Right renal cortex interstitium (tissue), 3 donors: ENCODE results near the gene TMPRSS13. TPM values are rescaled to one million over a fixed set of nuclear protein-coding genes. Genes with fewer than 3 reads are reported as not detected.
"Not testable (repeated sequence)": the region's sequence is repeated elsewhere in the genome, so short reads cannot be mapped to it uniquely, and the experiment has no call there.

ENCODE experiments used
- DNase-seq, 3 donors: peaks; one replicate each; pipeline ENCODE4 v3.0.0-alpha.2; 2013; ENCODE audit warnings: low read depth in 3 of 3, low spot score in 2 of 3
- polyA plus RNA-seq, 3 donors: library from polyadenylated mRNA; unstranded; fragments of 120-200 nt; gene quantifications; one replicate each; pipeline ENCODE4 v1.2.1, GENCODE V29; 2013; ENCODE audit not compliant: insufficient read length in 3 of 3

TMPRSS13 gene
- polyA plus RNA-seq, 3 donors: 0.36 to 0.60 (median 0.48) TPM

- no peak for DNase-seq
Measured at GRCh38 chr11:117950993-117951961, 22.1 kb upstream of the TMPRSS13 start.

GRCh38 chr11:117950301-117950700 lies 21.1 kb upstream of the TMPRSS13 start:
- DNase-seq: no peak

GRCh38 chr11:117949062-117949461 lies 19.9 kb upstream of the TMPRSS13 start:
- no peak for DNase-seq

- not testable (repeated sequence) for DNase-seq
Measured at GRCh38 chr11:117948466-117948865, 19.3 kb upstream of the TMPRSS13 start.

GRCh38 chr11:117947751-117948150 lies 18.5 kb upstream of the TMPRSS13 start:
- not testable (repeated sequence) for DNase-seq

GRCh38 chr11:117946842-117947526 lies 17.8 kb upstream of the TMPRSS13 start:
- DNase-seq: peak; percentile 77 to 81 (median 80)

GRCh38 chr11:117946156-117946841 lies 17.1 kb upstream of the TMPRSS13 start:
- no peak for DNase-seq

GRCh38 chr11:117945047-117945810 lies 16.0 kb upstream of the TMPRSS13 start:
- no peak for DNase-seq

GRCh38 chr11:117944554-117944953 lies 15.4 kb upstream of the TMPRSS13 start:
- DNase-seq: no peak

- no peak for DNase-seq
Measured at GRCh38 chr11:117941976-117942654, 12.9 kb upstream of the TMPRSS13 start.

GRCh38 chr11:117941163-117941707 lies 12.0 kb upstream of the TMPRSS13 start:
- no peak for DNase-seq

GRCh38 chr11:117940736-117941135 lies 11.5 kb upstream of the TMPRSS13 start:
- no peak for DNase-seq

- DNase-seq: no peak
Measured at GRCh38 chr11:117936973-117937372, 7.8 kb upstream of the TMPRSS13 start.

GRCh38 chr11:117934526-117935307 lies 5.5 kb upstream of the TMPRSS13 start:
- DNase-seq: no peak

- no peak for DNase-seq
Measured at GRCh38 chr11:117933930-117934329, 4.7 kb upstream of the TMPRSS13 start.

GRCh38 chr11:117933475-117933874 lies 4.3 kb upstream of the TMPRSS13 start:
- no peak for DNase-seq

GRCh38 chr11:117932947-117933346 lies 3.7 kb upstream of the TMPRSS13 start:
- no peak for DNase-seq

GRCh38 chr11:117932426-117932825 lies 3.2 kb upstream of the TMPRSS13 start:
- no peak for DNase-seq

- DNase-seq: no peak
Measured at GRCh38 chr11:117931971-117932370, 2.8 kb upstream of the TMPRSS13 start.
